ENCODE measurements around the gene PDIA5.

DNA sequence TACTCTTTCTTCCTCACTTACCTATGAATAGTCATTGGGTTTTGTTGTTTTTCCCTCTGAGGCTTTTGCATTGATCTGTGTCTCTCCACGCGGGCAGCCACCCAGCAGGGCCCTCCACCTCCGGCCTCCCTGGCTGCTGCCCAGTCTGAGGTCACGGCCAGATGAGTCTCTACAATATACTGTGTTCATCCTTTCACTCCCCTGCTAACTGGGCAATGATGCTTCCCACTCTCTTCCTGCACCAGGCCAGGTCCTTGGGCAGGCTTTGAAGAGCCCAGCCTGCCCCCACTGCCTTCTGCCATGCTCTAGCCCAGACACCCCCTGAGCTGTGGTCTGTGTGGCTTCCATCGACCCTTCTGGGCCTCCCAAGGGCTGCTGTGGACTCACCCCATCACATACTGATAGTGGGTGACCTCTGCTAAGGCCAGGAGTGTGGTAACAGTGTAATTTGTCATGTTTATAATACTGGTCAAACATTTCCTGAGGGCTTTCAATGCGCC, 18.0 kb downstream of the PDIA5 start:
- TF ChIP-seq, protein P1, sequence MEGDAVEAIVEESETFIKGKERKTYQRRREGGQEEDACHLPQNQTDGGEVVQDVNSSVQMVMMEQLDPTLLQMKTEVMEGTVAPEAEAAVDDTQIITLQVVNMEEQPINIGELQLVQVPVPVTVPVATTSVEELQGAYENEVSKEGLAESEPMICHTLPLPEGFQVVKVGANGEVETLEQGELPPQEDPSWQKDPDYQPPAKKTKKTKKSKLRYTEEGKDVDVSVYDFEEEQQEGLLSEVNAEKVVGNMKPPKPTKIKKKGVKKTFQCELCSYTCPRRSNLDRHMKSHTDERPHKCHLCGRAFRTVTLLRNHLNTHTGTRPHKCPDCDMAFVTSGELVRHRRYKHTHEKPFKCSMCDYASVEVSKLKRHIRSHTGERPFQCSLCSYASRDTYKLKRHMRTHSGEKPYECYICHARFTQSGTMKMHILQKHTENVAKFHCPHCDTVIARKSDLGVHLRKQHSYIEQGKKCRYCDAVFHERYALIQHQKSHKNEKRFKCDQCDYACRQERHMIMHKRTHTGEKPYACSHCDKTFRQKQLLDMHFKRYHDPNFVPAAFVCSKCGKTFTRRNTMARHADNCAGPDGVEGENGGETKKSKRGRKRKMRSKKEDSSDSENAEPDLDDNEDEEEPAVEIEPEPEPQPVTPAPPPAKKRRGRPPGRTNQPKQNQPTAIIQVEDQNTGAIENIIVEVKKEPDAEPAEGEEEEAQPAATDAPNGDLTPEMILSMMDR (IDR thresholded peaks at IDR 0.05; ENCODE audit: low read length): no peak
- no peak for TF ChIP-seq EZH2 (optimal IDR thresholded peaks at IDR 0.05; ENCODE audit: low read depth, low read length)
- TF ChIP-seq EZH2phosphoT487 (IDR thresholded peaks at IDR 0.05; ENCODE audit: low read length): no peak

Data from MM.1S (cell line).